Bronchial epithelial cell (primary cell): ENCODE results near the gene COQ9. TPM values are rescaled to one million over a fixed set of nuclear protein-coding genes. Genes with fewer than 3 reads are reported as not detected.

Experiments used
- DNase-seq: peaks from one replicate; pipeline ENCODE4 v3.0.0-alpha.2; 2010; ENCODE audit warnings: low read depth
- FAIRE-seq: peaks from 2 replicates; lab custom pipeline; 2011; peaks lifted over from hg19 to GRCh38; lab: Jason Lieb, UNC
- H3K27me3 ChIP-seq: 2 replicates; pipeline ENCODE4 v1.5.1; 2011; ENCODE audit warnings: low read length; ENCODE audit not compliant: control insufficient read depth, insufficient read depth
- H3K36me3 ChIP-seq: 2 replicates; pipeline ENCODE4 v1.5.1; 2011; ENCODE audit warnings: low read length; ENCODE audit not compliant: control insufficient read depth, insufficient read depth
- H3K4me3 ChIP-seq: 2 replicates; pipeline ENCODE4 v1.5.1; 2011; ENCODE audit warnings: mild to moderate bottlenecking, low read depth, low read length, control low read depth
- CTCF ChIP-seq: IDR thresholded peaks from 2 replicates; pipeline ENCODE4 v1.5.1; 2011; ENCODE audit warnings: mild to moderate bottlenecking, moderate library complexity, low read length, control low read depth, inconsistent platforms; ENCODE audit not compliant: insufficient read depth, severe bottlenecking
- total RNA-seq: library from RNA; depleted of rRNA; stranded (reverse); fragments of >200 nt; gene quantifications from 2 replicates; pipeline ENCODE4 v1.2.1, GENCODE V29; 2014

COQ9 gene
- total RNA-seq, 1 donor from 2014 or later = 59.5 TPM

DNA sequence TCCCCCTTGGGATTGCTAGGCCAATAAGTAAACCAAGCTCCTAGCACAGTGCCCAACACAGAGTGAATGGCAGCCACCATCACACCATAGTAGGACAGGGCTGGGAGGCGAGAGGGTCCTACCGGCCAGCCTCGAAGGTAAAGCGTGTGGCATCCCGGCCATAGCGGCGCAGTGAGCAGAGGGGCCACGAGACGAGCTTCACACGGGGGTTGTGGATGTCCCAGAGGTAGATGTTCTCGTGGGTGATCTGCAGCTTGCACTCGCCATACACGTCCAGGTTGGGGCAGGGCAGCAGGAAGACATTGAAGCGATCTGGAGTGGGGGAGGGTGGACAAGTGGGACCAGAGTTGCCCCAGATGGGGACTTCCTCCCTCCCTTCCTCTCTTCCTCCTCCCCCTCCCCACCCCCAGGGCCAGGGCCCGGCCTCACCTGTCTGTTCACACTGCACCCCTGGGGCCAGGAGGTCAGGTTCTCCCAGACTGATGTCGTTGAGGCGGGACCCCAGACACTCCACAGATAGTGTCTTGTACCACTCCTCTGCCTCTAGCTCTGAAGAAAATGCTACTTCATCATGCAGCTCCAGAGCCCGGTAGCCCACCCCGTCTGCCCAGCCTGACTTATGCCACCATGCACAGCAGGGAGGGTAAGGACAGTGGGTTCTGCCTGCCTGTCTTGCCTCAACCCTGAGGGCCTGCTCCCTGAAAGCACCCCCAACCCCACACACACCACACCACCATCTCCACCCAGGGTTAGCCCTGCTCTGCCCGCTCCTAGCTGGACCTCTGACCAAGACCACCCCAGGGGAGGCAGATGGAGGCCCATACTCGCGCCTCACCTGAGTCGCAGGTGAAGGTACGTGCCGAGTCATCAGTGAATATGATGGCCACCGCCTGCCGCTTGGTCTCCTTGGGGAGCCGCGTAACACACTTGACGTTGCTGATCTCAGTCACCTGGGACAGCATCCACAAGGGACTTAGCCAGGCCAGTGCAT, 27.7 kb downstream of the COQ9 start:
- H3K4me3 ChIP-seq = no peak overlapping the region
- DNase-seq (no peak), FAIRE-seq (no peak)
- TF ChIP-seq CTCF = no peak
- peaks cover 14% of the 10 kb centered on the region for H3K36me3 ChIP-seq
- H3K27me3 ChIP-seq = no peaks in the 10 kb centered on the region

GRCh38 chr16:57475711-57476339, 28.5 kb downstream of the COQ9 start:
- peak; percentile 46 for TF ChIP-seq CTCF
- no peak for FAIRE-seq

DNA sequence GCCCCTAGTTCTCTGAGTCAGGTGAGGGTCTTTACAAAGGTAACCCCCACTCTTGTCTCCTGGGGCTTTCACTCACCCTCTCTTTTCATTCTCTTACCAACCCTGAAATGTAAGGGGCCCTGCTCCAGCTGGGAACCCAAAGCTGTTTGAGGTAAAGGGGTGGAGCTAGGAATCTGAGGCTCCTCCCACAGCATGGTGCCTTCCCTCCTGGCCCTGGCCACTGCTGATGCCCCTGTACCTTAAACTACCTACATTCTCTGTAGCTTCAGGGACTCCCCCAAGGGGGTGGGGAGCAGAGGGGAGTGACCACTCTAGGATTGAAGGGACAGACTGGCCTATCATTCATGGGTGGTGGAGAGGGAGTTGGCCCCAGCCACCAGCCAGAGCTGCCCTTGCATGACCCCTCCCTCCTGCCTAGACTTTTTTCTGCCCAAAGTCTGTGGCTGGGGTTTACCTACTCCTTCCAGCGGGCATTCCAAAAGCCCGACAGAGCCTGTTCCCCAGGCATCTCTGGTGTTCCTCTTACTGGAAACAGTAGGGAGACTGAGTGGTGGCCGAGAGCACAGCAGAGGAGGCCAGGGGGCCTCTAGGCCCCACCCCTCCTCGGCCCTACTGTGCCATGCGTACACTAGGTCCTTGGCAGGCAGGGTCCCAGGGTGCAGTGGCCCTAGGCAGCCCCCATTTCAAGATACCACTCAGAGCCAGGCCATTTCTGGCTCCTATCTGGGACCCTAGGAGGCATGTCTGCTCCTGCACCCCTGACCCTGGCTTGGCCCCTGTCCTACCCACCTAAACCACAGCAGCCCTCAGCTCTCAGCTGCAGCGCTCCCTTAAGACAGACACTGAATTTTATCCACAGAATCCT, 29.5 kb downstream of the COQ9 start:
- DNase-seq = no peak
- no peak for TF ChIP-seq CTCF
- Histone ChIP-seq H3K36me3 (peaks cover 9% of the 10 kb centered on the region), H3K4me3 (no peak overlapping the region), H3K27me3 (no peaks in the 10 kb centered on the region)
- FAIRE-seq = no peak

More at GRCh38 chr16:57475711-57476339, 28.5 kb downstream of the COQ9 start:
- no peak for DNase-seq
- H3K36me3 ChIP-seq = peaks cover 10% of the 10 kb centered on the region
- H3K27me3 ChIP-seq = no peaks in the 10 kb centered on the region
- no peak overlapping the region for H3K4me3 ChIP-seq

DNA sequence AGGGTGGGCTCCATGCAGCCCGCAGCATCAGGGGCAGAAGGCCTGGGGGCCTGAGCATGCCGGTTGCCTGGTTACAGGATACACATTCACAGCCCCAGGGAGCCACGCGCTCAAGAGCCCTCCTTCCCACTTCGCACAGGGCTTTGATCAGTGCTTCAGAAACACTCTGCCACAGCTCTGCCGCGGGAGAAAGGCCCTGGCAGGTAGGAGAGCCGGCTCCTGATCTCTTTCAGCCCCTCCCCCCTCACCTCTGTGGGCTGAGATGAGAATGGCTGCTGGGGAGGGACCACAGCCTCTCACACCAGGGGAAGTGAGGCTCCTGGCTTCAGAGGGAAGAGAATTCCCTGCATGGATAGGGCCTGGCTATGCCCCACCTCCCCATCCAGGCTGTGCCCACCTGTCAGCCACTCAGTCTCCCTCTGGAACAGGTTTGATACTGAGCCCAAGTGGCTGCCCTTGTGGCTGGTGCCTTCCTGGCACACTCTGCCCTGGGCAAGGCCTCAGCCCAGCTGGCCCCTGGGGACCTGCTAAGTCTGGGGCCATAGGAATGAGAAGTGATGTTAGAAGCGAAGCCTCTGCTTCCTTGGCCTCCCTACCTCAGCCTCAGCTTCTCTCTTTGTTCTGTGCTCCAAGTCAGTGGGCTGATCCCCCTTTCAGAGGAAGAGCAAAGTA, 30.4 kb downstream of the COQ9 start:
- FAIRE-seq (no peak), DNase-seq (no peak)
- Histone ChIP-seq H3K36me3 (peaks cover 9% of the 10 kb centered on the region), H3K27me3 (no peaks in the 10 kb centered on the region), H3K4me3 (no peak overlapping the region)
- no peak for TF ChIP-seq CTCF
